WTC11 (cell line): ENCODE results near the gene TRAPPC3L. TPM values are rescaled to one million over a fixed set of nuclear protein-coding genes. Genes with fewer than 3 reads are reported as not detected.

Source experiments
- ATAC-seq: fragments of 200-7000 bp; cut with Tn5 transposase; 2 replicates; pipeline ENCODE4 v1.10.0; 2021; ENCODE audit warnings: mild to moderate bottlenecking, moderate library complexity
- CTCF ChIA-PET: fragments of 300-600 bp; sonication (Branson Sonifier 250); formaldehyde crosslinking; loops from one replicate; lab custom pipeline; 2021; ENCODE audit warnings: antibody characterized with exemption; lab: Charles Lee
- POLR2A ChIA-PET: fragments of 350-600 bp; sonication (Branson Sonifier 250); formaldehyde crosslinking; loops from one replicate; lab custom pipeline; 2021; ENCODE audit warnings: antibody characterized with exemption; lab: Charles Lee
- DNase-seq: peaks from one replicate; pipeline ENCODE4 v3.0.0; 2021; ENCODE audit warnings: low spot score
- H3K27ac Mint-ChIP-seq: 2 replicates; pipeline ENCODE4 v1.8.0; 2021; ENCODE audit warnings: mixed read lengths
- H3K27me3 Mint-ChIP-seq: 2 replicates; pipeline ENCODE4 v1.8.0; 2021; ENCODE audit warnings: low read depth, mild to moderate bottlenecking, moderate library complexity, mixed read lengths
- H3K36me3 Mint-ChIP-seq: 2 replicates; pipeline ENCODE4 v1.8.0; 2021; ENCODE audit warnings: mixed read lengths
- H3K4me1 Mint-ChIP-seq: 2 replicates; pipeline ENCODE4 v1.8.0; 2022; ENCODE audit warnings: mixed read lengths
- H3K4me3 Mint-ChIP-seq: 2 replicates; pipeline ENCODE4 v1.8.0; 2021; ENCODE audit warnings: mild to moderate bottlenecking, moderate library complexity, mixed read lengths
- H3K9me3 Mint-ChIP-seq: 2 replicates; pipeline ENCODE4 v1.8.0; 2021; ENCODE audit warnings: mixed read lengths
- ATF1 ChIP-seq: sonication (generic); formaldehyde crosslinking; IDR thresholded peaks from 2 replicates; pipeline ENCODE4 v1.8.1; 2023; ENCODE audit warnings: mild to moderate bottlenecking, moderate library complexity, missing genetic modification reagents
- ATF3 ChIP-seq: sonication (generic); formaldehyde crosslinking; conservative IDR thresholded peaks from 2 replicates; pipeline ENCODE4 v1.8.1; 2022; ENCODE audit warnings: mild to moderate bottlenecking, missing genetic modification reagents
- CREB1 ChIP-seq: sonication (generic); formaldehyde crosslinking; IDR thresholded peaks from 2 replicates; pipeline ENCODE4 v1.8.0; 2023; ENCODE audit warnings: mild to moderate bottlenecking, missing genetic modification reagents
- CREM ChIP-seq: sonication (generic); formaldehyde crosslinking; IDR thresholded peaks from 2 replicates; pipeline ENCODE4 v1.8.1; 2022; ENCODE audit warnings: mild to moderate bottlenecking, missing genetic modification reagents, moderate library complexity
- ESRRA ChIP-seq: sonication (generic); formaldehyde crosslinking; IDR thresholded peaks from 2 replicates; pipeline ENCODE4 v1.8.1; 2022; ENCODE audit warnings: mild to moderate bottlenecking, missing genetic modification reagents, borderline replicate concordance
- ETV6 ChIP-seq: sonication (generic); formaldehyde crosslinking; IDR thresholded peaks from 2 replicates; pipeline ENCODE4 v1.8.1; 2022; ENCODE audit warnings: mild to moderate bottlenecking, missing genetic modification reagents
- FOXJ3 ChIP-seq: sonication (generic); formaldehyde crosslinking; IDR thresholded peaks from 2 replicates; pipeline ENCODE4 v1.9.0; 2021; ENCODE audit warnings: missing genetic modification reagents, mild to moderate bottlenecking, borderline replicate concordance
- FOXK1 ChIP-seq: sonication (generic); formaldehyde crosslinking; IDR thresholded peaks from 2 replicates; pipeline ENCODE4 v1.8.0; 2022; ENCODE audit warnings: mild to moderate bottlenecking, moderate library complexity, missing genetic modification reagents
- HMGA2 ChIP-seq: fragments of 250-450 bp; sonication (Bioruptor Pico); IDR thresholded peaks from 2 replicates; pipeline ENCODE4 v1.4.0; 2021; ENCODE audit warnings: mild to moderate bottlenecking, moderate library complexity
- IRF2 ChIP-seq: sonication (generic); formaldehyde crosslinking; IDR thresholded peaks from 2 replicates; pipeline ENCODE4 v1.8.0; 2022; ENCODE audit warnings: low read depth, missing genetic modification reagents, borderline replicate concordance
- JAZF1 ChIP-seq: fragments of 250-450 bp; sonication (Bioruptor Pico); IDR thresholded peaks from 2 replicates; pipeline ENCODE4 v1.9.0; 2021; ENCODE audit warnings: moderate library complexity, mild to moderate bottlenecking, inconsistent platforms
- JUN ChIP-seq: sonication (generic); formaldehyde crosslinking; IDR thresholded peaks from 2 replicates; pipeline ENCODE4 v1.8.0; 2023; ENCODE audit warnings: mild to moderate bottlenecking, missing genetic modification reagents
- MYBL2 ChIP-seq: sonication (generic); formaldehyde crosslinking; IDR thresholded peaks from 2 replicates; pipeline ENCODE4 v1.8.1; 2023; ENCODE audit warnings: mild to moderate bottlenecking, moderate library complexity, missing genetic modification reagents
- NFATC4 ChIP-seq: fragments of 250-450 bp; sonication (Bioruptor Pico); IDR thresholded peaks from 2 replicates; pipeline ENCODE4 v1.9.0; 2021; ENCODE audit warnings: mild to moderate bottlenecking
- NFE2L1 ChIP-seq: sonication (generic); formaldehyde crosslinking; IDR thresholded peaks from 2 replicates; pipeline ENCODE4 v1.8.1; 2023; ENCODE audit warnings: missing genetic modification reagents
- NR3C1 ChIP-seq: sonication (generic); formaldehyde crosslinking; conservative IDR thresholded peaks from 2 replicates; pipeline ENCODE4 v1.8.1; 2023; ENCODE audit warnings: low read depth, mild to moderate bottlenecking, missing genetic modification reagents
- PRRX2 ChIP-seq: fragments of 250-450 bp; sonication (Bioruptor Pico); IDR thresholded peaks from 2 replicates; pipeline ENCODE4 v1.8.0; 2021; ENCODE audit warnings: mild to moderate bottlenecking
- TCF7 ChIP-seq: sonication (generic); formaldehyde crosslinking; IDR thresholded peaks from 2 replicates; pipeline ENCODE4 v1.8.0; 2022; ENCODE audit warnings: mild to moderate bottlenecking, low read depth, missing genetic modification reagents, moderate library complexity
- TEAD1 ChIP-seq: sonication (generic); formaldehyde crosslinking; IDR thresholded peaks from 2 replicates; pipeline ENCODE4 v1.8.0; 2022; ENCODE audit warnings: mild to moderate bottlenecking, missing genetic modification reagents
- ZNF121 ChIP-seq: sonication (generic); formaldehyde crosslinking; IDR thresholded peaks from 2 replicates; pipeline ENCODE4 v1.8.0; 2023; ENCODE audit warnings: missing genetic modification reagents
- ZNF219 ChIP-seq: sonication (generic); formaldehyde crosslinking; IDR thresholded peaks from 2 replicates; pipeline ENCODE4 v1.8.0; 2023; ENCODE audit warnings: missing genetic modification reagents, mild to moderate bottlenecking, borderline replicate concordance
- ZNF263 ChIP-seq: sonication (generic); formaldehyde crosslinking; IDR thresholded peaks from 2 replicates; pipeline ENCODE4 v1.8.1; 2022; ENCODE audit warnings: low read depth, mild to moderate bottlenecking, moderate library complexity, missing genetic modification reagents
- ZNF671 ChIP-seq: fragments of 250-450 bp; sonication (Bioruptor Pico); IDR thresholded peaks from 2 replicates; pipeline ENCODE4 v1.8.0; 2021; ENCODE audit warnings: mild to moderate bottlenecking
- total RNA-seq: library from RNA; stranded (reverse); gene quantifications from 3 replicates; pipeline ENCODE4 v1.2.3, GENCODE V29; 2021
- TF ChIP-seq, protein P1 (sequence below): sonication (generic); formaldehyde crosslinking; IDR thresholded peaks from 2 replicates; pipeline ENCODE4 v1.8.1; 2022; ENCODE audit warnings: low read depth, mild to moderate bottlenecking, moderate library complexity, missing genetic modification reagents, borderline replicate concordance
- TF ChIP-seq, protein P2 (sequence below): fragments of 200-600 bp; IDR thresholded peaks from 2 replicates; pipeline ENCODE4 v1.8.0; 2022; ENCODE audit warnings: antibody characterized with exemption
- TF ChIP-seq, protein P3 (sequence below): fragments of 250-450 bp; sonication (Bioruptor Pico); IDR thresholded peaks from 2 replicates; pipeline ENCODE4 v1.9.0; 2021; ENCODE audit warnings: moderate library complexity, mild to moderate bottlenecking, inconsistent platforms, borderline replicate concordance
- TF ChIP-seq, protein P4 (sequence below): sonication (generic); formaldehyde crosslinking; IDR thresholded peaks from 2 replicates; pipeline ENCODE4 v1.8.1; 2022; ENCODE audit warnings: missing genetic modification reagents, borderline replicate concordance
- TF ChIP-seq, protein P5 (sequence below): fragments of 250-450 bp; sonication (Bioruptor Pico); IDR thresholded peaks from 2 replicates; pipeline ENCODE4 v1.9.0; 2021; ENCODE audit warnings: mild to moderate bottlenecking

TRAPPC3L gene
- total RNA-seq, 1 experiment from 2014 or later: not detected

DNA sequence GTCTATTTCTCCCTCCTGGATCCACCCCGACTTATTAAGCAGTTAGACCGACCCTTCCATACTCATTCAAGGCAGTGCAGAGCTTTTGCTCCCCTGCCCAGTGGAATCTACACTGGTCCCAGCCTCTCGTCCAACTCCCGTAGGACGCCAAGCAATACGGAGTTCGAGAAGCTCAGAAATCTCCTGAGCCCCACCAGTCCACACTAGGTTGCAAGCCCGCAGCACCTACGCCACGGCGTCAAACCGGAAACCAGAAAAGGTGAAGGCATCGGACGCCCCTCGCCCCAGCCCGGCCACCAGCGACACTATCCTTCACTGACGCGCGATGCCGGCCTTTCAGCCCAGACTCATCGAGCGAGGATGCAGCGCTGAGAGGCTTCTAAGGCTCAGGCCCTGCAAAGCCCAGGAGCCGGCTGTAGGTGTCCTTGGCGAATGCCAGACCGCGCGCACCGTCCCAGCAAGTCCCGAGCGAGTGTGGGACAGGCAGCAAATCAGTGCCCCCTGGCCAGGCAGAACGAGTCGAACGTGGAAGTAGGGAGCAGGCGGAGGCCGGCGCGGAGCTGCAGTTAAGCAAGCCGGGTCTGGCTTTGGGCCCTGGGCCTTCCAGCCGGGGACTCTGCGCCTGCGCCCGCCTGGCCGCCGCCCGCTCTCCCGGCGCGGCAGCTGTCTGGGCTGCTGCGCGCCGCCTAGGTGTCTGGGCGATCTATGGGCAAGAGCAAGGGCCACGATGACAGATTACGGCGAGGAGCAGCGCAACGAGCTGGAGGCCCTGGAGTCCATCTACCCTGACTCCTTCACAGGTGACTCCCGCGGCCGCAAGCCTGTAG lies 25.6 kb upstream of the TRAPPC3L start, which contains the start of gene RWDD1 (continued):
- TF ChIP-seq ESRRA (CRISPR knock-in tag) (no peak), ATF1 (CRISPR knock-in tag) (no peak), HMGA2 (CRISPR knock-in tag) (no peak), NFE2L1 (CRISPR knock-in tag) (peak; percentile 47; the same call in 1 of the 2 replicates), JAZF1 (CRISPR knock-in tag) (no peak), IRF2 (CRISPR knock-in tag) (no peak), ETV6 (CRISPR knock-in tag) (peak; percentile 95), PRRX2 (CRISPR knock-in tag) (no peak), TCF7 (CRISPR knock-in tag) (no peak), FOXJ3 (CRISPR knock-in tag) (no peak), JUN (no peak; the same call in 1 of the 2 replicates), ZNF671 (CRISPR knock-in tag) (no peak), NR3C1 (no peak), FOXK1 (CRISPR knock-in tag) (peak; percentile 92), NFATC4 (no peak), ZNF219 (CRISPR knock-in tag) (no peak), ZNF263 (CRISPR knock-in tag) (no peak), ATF3 (CRISPR knock-in tag) (no peak)
- TF ChIP-seq, protein P1, sequence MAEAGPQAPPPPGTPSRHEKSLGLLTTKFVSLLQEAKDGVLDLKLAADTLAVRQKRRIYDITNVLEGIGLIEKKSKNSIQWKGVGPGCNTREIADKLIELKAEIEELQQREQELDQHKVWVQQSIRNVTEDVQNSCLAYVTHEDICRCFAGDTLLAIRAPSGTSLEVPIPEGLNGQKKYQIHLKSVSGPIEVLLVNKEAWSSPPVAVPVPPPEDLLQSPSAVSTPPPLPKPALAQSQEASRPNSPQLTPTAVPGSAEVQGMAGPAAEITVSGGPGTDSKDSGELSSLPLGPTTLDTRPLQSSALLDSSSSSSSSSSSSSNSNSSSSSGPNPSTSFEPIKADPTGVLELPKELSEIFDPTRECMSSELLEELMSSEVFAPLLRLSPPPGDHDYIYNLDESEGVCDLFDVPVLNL (CRISPR knock-in tag): no peak
- TF ChIP-seq, protein P2, sequence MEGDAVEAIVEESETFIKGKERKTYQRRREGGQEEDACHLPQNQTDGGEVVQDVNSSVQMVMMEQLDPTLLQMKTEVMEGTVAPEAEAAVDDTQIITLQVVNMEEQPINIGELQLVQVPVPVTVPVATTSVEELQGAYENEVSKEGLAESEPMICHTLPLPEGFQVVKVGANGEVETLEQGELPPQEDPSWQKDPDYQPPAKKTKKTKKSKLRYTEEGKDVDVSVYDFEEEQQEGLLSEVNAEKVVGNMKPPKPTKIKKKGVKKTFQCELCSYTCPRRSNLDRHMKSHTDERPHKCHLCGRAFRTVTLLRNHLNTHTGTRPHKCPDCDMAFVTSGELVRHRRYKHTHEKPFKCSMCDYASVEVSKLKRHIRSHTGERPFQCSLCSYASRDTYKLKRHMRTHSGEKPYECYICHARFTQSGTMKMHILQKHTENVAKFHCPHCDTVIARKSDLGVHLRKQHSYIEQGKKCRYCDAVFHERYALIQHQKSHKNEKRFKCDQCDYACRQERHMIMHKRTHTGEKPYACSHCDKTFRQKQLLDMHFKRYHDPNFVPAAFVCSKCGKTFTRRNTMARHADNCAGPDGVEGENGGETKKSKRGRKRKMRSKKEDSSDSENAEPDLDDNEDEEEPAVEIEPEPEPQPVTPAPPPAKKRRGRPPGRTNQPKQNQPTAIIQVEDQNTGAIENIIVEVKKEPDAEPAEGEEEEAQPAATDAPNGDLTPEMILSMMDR: no peak
- TF ChIP-seq, protein P3, sequence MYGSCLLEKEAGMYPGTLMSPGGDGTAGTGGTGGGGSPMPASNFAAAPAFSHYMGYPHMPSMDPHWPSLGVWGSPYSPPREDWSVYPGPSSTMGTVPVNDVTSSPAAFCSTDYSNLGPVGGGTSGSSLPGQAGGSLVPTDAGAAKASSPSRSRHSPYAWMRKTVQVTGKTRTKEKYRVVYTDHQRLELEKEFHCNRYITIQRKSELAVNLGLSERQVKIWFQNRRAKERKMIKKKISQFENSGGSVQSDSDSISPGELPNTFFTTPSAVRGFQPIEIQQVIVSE (CRISPR knock-in tag): no peak

- Mint-ChIP-seq H3K27me3 (no peaks in the 10 kb centered on the region; the same call in 1 of the 2 replicates), H3K4me3 (peak overlapping the region; percentile 98; the same call in 1 of the 2 replicates), H3K27ac (no peak overlapping the region), H3K9me3 (no peaks in the 10 kb centered on the region), H3K4me1 (peaks cover 14% of the 10 kb centered on the region), H3K36me3 (no peaks in the 10 kb centered on the region; the same call in 1 of the 2 replicates)
- ChIA-PET POLR2A (no interaction called here), CTCF (interaction anchor here (1.1 kb wide), 1 partner anchor 282 kb away, joined by 3 read pairs; no protein-coding TSS in a partner anchor)
- DNase-seq: no peak
- ATAC-seq: no peak
- TF ChIP-seq MYBL2 (no peak), CREM (CRISPR knock-in tag) (no peak), CREB1 (no peak), ZNF263 (CRISPR knock-in tag) (no peak), ZNF121 (no peak), TEAD1 (CRISPR knock-in tag) (no peak)
- TF ChIP-seq, protein P4, sequence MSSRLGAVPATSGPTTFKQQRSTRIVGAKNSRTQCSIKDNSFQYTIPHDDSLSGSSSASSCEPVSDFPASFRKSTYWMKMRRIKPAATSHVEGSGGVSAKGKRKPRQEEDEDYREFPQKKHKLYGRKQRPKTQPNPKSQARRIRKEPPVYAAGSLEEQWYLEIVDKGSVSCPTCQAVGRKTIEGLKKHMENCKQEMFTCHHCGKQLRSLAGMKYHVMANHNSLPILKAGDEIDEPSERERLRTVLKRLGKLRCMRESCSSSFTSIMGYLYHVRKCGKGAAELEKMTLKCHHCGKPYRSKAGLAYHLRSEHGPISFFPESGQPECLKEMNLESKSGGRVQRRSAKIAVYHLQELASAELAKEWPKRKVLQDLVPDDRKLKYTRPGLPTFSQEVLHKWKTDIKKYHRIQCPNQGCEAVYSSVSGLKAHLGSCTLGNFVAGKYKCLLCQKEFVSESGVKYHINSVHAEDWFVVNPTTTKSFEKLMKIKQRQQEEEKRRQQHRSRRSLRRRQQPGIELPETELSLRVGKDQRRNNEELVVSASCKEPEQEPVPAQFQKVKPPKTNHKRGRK (CRISPR knock-in tag): no peak
- TF ChIP-seq, protein P5, sequence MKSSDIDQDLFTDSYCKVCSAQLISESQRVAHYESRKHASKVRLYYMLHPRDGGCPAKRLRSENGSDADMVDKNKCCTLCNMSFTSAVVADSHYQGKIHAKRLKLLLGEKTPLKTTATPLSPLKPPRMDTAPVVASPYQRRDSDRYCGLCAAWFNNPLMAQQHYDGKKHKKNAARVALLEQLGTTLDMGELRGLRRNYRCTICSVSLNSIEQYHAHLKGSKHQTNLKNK (CRISPR knock-in tag): no peak
- TF ChIP-seq, protein P2: no peak
These were observed 23.6 kb upstream of the TRAPPC3L start for GRCh38 chr6:116568821-116569755.
